K562 (cell line): ENCODE measurements around the gene CRAT. TPM values are rescaled to one million over a fixed set of nuclear protein-coding genes. Genes with fewer than 3 reads are reported as not detected.

Source experiments
- ARID2 ChIP-seq: fragments of 450-650 bp; IDR thresholded peaks from 2 replicates; pipeline ENCODE4 v1.6.1; 2017; ENCODE audit warnings: antibody characterized with exemption, mild to moderate bottlenecking
- CTBP1 ChIP-seq: fragments of 450-650 bp; IDR thresholded peaks from 2 replicates; pipeline ENCODE4 v1.6.1; 2016; ENCODE audit warnings: borderline replicate concordance
- ELF4 ChIP-seq: fragments of 450-650 bp; formaldehyde crosslinking; IDR thresholded peaks from 2 replicates; pipeline ENCODE4 v1.4.0; 2022; ENCODE audit warnings: missing genetic modification characterization
- ETV1 ChIP-seq: fragments of 450-650 bp; conservative IDR thresholded peaks from 2 replicates; pipeline ENCODE4 v1.6.1; 2016; ENCODE audit warnings: missing genetic modification characterization, control low read depth, low read depth, missing compliant biosample characterization
- KDM1A ChIP-seq, 2 experiments: fragments of 450-650 bp; IDR thresholded peaks; 2 replicates each; pipeline ENCODE4 v1.6.1; 2016; ENCODE audit warnings: mild to moderate bottlenecking in 2 of 2
- LARP7 ChIP-seq: fragments of 450-650 bp; IDR thresholded peaks from 2 replicates; pipeline ENCODE4 v1.6.1; 2016
- MCM7 ChIP-seq, 2 experiments: fragments of 450-650 bp; IDR thresholded peaks; 2 replicates each; pipeline ENCODE4 v1.6.1; 2016 to 2018
- NFE2L1 ChIP-seq: fragments of 450-650 bp; IDR thresholded peaks from 2 replicates; pipeline ENCODE4 v1.6.1; 2016; ENCODE audit warnings: missing genetic modification characterization, low read depth, mild to moderate bottlenecking, missing compliant biosample characterization, moderate library complexity, borderline replicate concordance
- NONO ChIP-seq, 2 experiments: fragments of 200-400 bp in 1 of 2; fragments of 450-650 bp in 1 of 2; formaldehyde crosslinking in 1 of 2; IDR thresholded peaks; 2 replicates each; pipeline ENCODE4 v1.6.1; 2017; ENCODE audit warnings: low read depth in 2 of 2, mild to moderate bottlenecking in 2 of 2, moderate library complexity in 2 of 2, low read length in 1 of 2
- PCBP1 ChIP-seq: fragments of 200-400 bp; formaldehyde crosslinking; IDR thresholded peaks from 2 replicates; pipeline ENCODE4 v1.6.1; 2018; ENCODE audit warnings: mild to moderate bottlenecking, low read depth, low read length; ENCODE audit not compliant: poor library complexity, severe bottlenecking
- POLR2A ChIP-seq: fragments of 450-650 bp; conservative IDR thresholded peaks from 2 replicates; pipeline ENCODE4 v1.6.1; 2016
- POLR2AphosphoS5 ChIP-seq: IDR thresholded peaks from 2 replicates; pipeline ENCODE4 v1.6.1; 2011; ENCODE audit warnings: mild to moderate bottlenecking, low read depth, low read length, moderate library complexity; ENCODE audit not compliant: control insufficient read depth, insufficient read depth
- ZC3H11A ChIP-seq: IDR thresholded peaks from 2 replicates; pipeline ENCODE4 v1.6.1; 2012; ENCODE audit warnings: low read depth, low read length, improper control_type of control experiment
- ZNF77 ChIP-seq: fragments of 250-450 bp; sonication (Bioruptor Pico); IDR thresholded peaks from 2 replicates; pipeline ENCODE4 v1.5.0; 2020
- polyA plus RNA-seq, 8 experiments: library from polyadenylated mRNA; depleted of rRNA in 4 of 8; stranded (reverse) in 5 of 8; unstranded in 3 of 8; fragments of >200 nt; fragmentation: Nextera tagmentation in 2 of 8; fragmentation: Illumina TruSeq in 1 of 8; extraction: Ambion mirVana in 2 of 8; extraction: Trizol in 1 of 8; gene quantifications; 2 replicates each; pipeline versions ENCODE4 v1.2.1 to v1.2.3, GENCODE V29; 2011 to 2014; ENCODE audit warnings: inconsistent platforms in 1 of 8, missing spikeins in 1 of 8
- total RNA-seq, 7 experiments: library from RNA; depleted of rRNA in 6 of 7; stranded (reverse); fragments of >200 nt in 6 of 7; fragmentation: Illumina TruSeq in 2 of 7; extraction: Trizol in 2 of 7; gene quantifications; 2 replicates each; pipeline versions ENCODE4 v1.2.1 to v1.2.3, GENCODE V29; 2011 to 2021; ENCODE audit warnings: low replicate concordance in 1 of 7
- TF ChIP-seq, protein P1 (sequence below): sonication (generic); formaldehyde crosslinking; IDR thresholded peaks from 2 replicates; pipeline ENCODE4 v1.8.1; 2023; ENCODE audit warnings: mild to moderate bottlenecking, missing genetic modification reagents, moderate library complexity
- TF ChIP-seq, protein P2 (sequence below): fragments of 250-450 bp; sonication (Bioruptor Pico); IDR thresholded peaks from 2 replicates; pipeline ENCODE4 v1.5.0; 2022; ENCODE audit warnings: mild to moderate bottlenecking
- TF ChIP-seq, protein P3 (sequence below): sonication (generic); formaldehyde crosslinking; IDR thresholded peaks from 2 replicates; pipeline ENCODE4 v1.8.0; 2023; ENCODE audit warnings: mild to moderate bottlenecking, missing genetic modification reagents
- TF ChIP-seq, protein P4 (sequence below), 2 experiments: IDR thresholded peaks; 2 replicates each; pipeline ENCODE4 v1.6.1; 2012; ENCODE audit warnings: improper control_type of control experiment in 2 of 2, low read depth in 2 of 2, low read length in 2 of 2, borderline replicate concordance in 1 of 2
- TF ChIP-seq, protein P5 (sequence below): sonication (generic); formaldehyde crosslinking; IDR thresholded peaks from 2 replicates; pipeline ENCODE4 v1.8.1; 2023; ENCODE audit warnings: mild to moderate bottlenecking, missing genetic modification reagents

The CRAT gene
- total and polyA plus RNA-seq, 9 of the 15 experiments (the other 6 are each of a cell fraction or from before 2014, with no cell fraction given), result 0.20 to 13.8 (median 5.4) TPM

DNA sequence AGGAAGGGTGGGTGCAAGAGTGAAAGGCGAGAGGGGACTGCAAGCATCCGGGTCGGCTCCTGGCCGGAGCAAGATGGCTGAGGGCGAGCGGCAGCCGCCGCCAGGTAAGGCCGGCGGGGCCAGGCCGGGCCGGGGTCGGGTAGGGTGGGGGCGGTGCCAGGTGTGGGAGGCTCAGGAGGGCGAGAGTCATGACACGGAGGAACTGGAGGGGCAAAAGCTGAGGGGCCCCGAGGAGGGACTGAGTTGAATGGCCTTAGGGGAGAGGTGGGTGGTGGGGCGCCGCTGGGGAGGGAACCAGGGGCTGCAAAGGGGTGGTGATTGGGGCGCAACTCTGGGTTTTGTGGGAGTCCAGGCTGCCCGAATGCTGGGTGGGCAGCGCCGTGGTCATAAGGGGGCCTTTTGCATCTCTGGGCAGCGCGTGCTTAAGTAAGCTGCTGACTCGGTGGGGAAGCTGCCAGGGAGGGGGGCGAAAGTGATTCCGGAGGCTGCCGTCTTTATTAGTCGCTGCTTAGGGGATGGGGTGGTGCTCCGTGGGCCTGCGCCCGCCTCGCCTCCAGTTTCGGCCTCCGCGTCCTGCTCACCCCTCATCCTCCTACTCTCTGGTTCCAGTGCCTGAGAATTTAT, 1.0 kb upstream of the CRAT start (continued):
- TF ChIP-seq KDM1A (IDR thresholded peaks at IDR 0.05) (no peak), ZC3H11A (no peak), CTBP1 (no peak), MCM7 (IDR thresholded peaks at IDR 0.05) (no peak), NFE2L1 (tag) (no peak), ELF4 (CRISPR knock-in tag) (0 out of 2 replicates have a peak, but pooled peaks have one; percentile 4), ARID2 (no peak), ZNF77 (no peak), NONO (IDR thresholded peaks at IDR 0.05; ENCODE audit: low read depth in 2 of 2, low read length in 1 of 2) (no peak), PCBP1 (peak; percentile 28), POLR2AphosphoS5 (no peak), POLR2A (no peak; the same call in 1 of the 2 replicates), ETV1 (tag) (no peak), LARP7 (no peak)
- TF ChIP-seq, protein P1, sequence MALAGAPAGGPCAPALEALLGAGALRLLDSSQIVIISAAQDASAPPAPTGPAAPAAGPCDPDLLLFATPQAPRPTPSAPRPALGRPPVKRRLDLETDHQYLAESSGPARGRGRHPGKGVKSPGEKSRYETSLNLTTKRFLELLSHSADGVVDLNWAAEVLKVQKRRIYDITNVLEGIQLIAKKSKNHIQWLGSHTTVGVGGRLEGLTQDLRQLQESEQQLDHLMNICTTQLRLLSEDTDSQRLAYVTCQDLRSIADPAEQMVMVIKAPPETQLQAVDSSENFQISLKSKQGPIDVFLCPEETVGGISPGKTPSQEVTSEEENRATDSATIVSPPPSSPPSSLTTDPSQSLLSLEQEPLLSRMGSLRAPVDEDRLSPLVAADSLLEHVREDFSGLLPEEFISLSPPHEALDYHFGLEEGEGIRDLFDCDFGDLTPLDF (CRISPR knock-in tag), result no peak
- TF ChIP-seq, protein P2, sequence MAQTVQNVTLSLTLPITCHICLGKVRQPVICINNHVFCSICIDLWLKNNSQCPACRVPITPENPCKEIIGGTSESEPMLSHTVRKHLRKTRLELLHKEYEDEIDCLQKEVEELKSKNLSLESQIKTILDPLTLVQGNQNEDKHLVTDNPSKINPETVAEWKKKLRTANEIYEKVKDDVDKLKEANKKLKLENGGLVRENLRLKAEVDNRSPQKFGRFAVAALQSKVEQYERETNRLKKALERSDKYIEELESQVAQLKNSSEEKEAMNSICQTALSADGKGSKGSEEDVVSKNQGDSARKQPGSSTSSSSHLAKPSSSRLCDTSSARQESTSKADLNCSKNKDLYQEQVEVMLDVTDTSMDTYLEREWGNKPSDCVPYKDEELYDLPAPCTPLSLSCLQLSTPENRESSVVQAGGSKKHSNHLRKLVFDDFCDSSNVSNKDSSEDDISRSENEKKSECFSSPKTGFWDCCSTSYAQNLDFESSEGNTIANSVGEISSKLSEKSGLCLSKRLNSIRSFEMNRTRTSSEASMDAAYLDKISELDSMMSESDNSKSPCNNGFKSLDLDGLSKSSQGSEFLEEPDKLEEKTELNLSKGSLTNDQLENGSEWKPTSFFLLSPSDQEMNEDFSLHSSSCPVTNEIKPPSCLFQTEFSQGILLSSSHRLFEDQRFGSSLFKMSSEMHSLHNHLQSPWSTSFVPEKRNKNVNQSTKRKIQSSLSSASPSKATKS, result no peak
- TF ChIP-seq, protein P3, sequence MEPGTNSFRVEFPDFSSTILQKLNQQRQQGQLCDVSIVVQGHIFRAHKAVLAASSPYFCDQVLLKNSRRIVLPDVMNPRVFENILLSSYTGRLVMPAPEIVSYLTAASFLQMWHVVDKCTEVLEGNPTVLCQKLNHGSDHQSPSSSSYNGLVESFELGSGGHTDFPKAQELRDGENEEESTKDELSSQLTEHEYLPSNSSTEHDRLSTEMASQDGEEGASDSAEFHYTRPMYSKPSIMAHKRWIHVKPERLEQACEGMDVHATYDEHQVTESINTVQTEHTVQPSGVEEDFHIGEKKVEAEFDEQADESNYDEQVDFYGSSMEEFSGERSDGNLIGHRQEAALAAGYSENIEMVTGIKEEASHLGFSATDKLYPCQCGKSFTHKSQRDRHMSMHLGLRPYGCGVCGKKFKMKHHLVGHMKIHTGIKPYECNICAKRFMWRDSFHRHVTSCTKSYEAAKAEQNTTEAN (CRISPR knock-in tag), result no peak
- TF ChIP-seq, protein P4, sequence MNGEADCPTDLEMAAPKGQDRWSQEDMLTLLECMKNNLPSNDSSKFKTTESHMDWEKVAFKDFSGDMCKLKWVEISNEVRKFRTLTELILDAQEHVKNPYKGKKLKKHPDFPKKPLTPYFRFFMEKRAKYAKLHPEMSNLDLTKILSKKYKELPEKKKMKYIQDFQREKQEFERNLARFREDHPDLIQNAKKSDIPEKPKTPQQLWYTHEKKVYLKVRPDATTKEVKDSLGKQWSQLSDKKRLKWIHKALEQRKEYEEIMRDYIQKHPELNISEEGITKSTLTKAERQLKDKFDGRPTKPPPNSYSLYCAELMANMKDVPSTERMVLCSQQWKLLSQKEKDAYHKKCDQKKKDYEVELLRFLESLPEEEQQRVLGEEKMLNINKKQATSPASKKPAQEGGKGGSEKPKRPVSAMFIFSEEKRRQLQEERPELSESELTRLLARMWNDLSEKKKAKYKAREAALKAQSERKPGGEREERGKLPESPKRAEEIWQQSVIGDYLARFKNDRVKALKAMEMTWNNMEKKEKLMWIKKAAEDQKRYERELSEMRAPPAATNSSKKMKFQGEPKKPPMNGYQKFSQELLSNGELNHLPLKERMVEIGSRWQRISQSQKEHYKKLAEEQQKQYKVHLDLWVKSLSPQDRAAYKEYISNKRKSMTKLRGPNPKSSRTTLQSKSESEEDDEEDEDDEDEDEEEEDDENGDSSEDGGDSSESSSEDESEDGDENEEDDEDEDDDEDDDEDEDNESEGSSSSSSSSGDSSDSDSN (IDR thresholded peaks at IDR 0.05; ENCODE audit: borderline replicate concordance in 1 of 2, low read depth in 2 of 2, low read length in 2 of 2), result peak; percentile 12 to 50; a peak in 2 of 4 replicates
- TF ChIP-seq, protein P5, sequence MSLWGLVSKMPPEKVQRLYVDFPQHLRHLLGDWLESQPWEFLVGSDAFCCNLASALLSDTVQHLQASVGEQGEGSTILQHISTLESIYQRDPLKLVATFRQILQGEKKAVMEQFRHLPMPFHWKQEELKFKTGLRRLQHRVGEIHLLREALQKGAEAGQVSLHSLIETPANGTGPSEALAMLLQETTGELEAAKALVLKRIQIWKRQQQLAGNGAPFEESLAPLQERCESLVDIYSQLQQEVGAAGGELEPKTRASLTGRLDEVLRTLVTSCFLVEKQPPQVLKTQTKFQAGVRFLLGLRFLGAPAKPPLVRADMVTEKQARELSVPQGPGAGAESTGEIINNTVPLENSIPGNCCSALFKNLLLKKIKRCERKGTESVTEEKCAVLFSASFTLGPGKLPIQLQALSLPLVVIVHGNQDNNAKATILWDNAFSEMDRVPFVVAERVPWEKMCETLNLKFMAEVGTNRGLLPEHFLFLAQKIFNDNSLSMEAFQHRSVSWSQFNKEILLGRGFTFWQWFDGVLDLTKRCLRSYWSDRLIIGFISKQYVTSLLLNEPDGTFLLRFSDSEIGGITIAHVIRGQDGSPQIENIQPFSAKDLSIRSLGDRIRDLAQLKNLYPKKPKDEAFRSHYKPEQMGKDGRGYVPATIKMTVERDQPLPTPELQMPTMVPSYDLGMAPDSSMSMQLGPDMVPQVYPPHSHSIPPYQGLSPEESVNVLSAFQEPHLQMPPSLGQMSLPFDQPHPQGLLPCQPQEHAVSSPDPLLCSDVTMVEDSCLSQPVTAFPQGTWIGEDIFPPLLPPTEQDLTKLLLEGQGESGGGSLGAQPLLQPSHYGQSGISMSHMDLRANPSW (CRISPR knock-in tag), result no peak
